Nephron progenitor cell (in vitro differentiated cells): ENCODE results near the gene ANO1.
A peak's percentile ranks its signal among the peaks of the same experiment; 100 is the strongest.

Experiments
- DNase-seq: peaks from one replicate; pipeline ENCODE4 v3.0.0; 2021
- H3K27ac Mint-ChIP-seq: 2 replicates; pipeline ENCODE4 v1.8.0; 2021; ENCODE audit warnings: mild to moderate bottlenecking, moderate library complexity, mixed read lengths
- H3K27me3 Mint-ChIP-seq: 2 replicates; pipeline ENCODE4 v1.8.0; 2021; ENCODE audit warnings: mild to moderate bottlenecking, low read depth, mixed read lengths; ENCODE audit not compliant: poor library complexity
- H3K36me3 Mint-ChIP-seq: 2 replicates; pipeline ENCODE4 v1.8.0; 2021; ENCODE audit warnings: low read depth, mixed read lengths
- H3K4me1 Mint-ChIP-seq: 2 replicates; pipeline ENCODE4 v1.8.0; 2021; ENCODE audit warnings: mixed read lengths
- H3K4me3 Mint-ChIP-seq: 2 replicates; pipeline ENCODE4 v1.8.0; 2021; ENCODE audit warnings: mild to moderate bottlenecking, moderate library complexity, mixed read lengths
- H3K9me3 Mint-ChIP-seq: 2 replicates; pipeline ENCODE4 v1.8.0; 2021; ENCODE audit warnings: mild to moderate bottlenecking, moderate library complexity, mixed read lengths
- CTCF ChIP-seq: fragments of 200-600 bp; sonication (generic); IDR thresholded peaks from 2 replicates; pipeline ENCODE4 v1.5.0; 2021; ENCODE audit warnings: antibody characterized with exemption

Gene ANO1

GRCh38 chr11:70064008-70064725, 13.9 kb upstream of the ANO1 start:
- Mint-ChIP-seq H3K4me3 (no peak overlapping the region), H3K27ac (peak overlapping the region; percentile 84), H3K27me3 (peaks cover 29% of the 10 kb centered on the region), H3K4me1 (peaks cover 38% of the 10 kb centered on the region), H3K36me3 (no peaks in the 10 kb centered on the region), H3K9me3 (no peaks in the 10 kb centered on the region)
- no peak for TF ChIP-seq CTCF
- DNase-seq = peak; percentile 36

GRCh38 chr11:70064726-70065317, 13.3 kb upstream of the ANO1 start:
- Mint-ChIP-seq H3K27ac (no peak overlapping the region), H3K9me3 (no peaks in the 10 kb centered on the region), H3K27me3 (peaks cover 36% of the 10 kb centered on the region), H3K4me1 (peaks cover 38% of the 10 kb centered on the region), H3K4me3 (no peak overlapping the region), H3K36me3 (no peaks in the 10 kb centered on the region)
- no peak for TF ChIP-seq CTCF
- DNase-seq = no peak

GRCh38 chr11:70065318-70066135, 12.6 kb upstream of the ANO1 start:
- H3K36me3 Mint-ChIP-seq = no peaks in the 10 kb centered on the region
- no peak for TF ChIP-seq CTCF
- H3K4me3 Mint-ChIP-seq = no peak overlapping the region
- H3K27me3 Mint-ChIP-seq = peaks cover 42% of the 10 kb centered on the region
- H3K9me3 Mint-ChIP-seq = no peaks in the 10 kb centered on the region
- peaks cover 38% of the 10 kb centered on the region for H3K4me1 Mint-ChIP-seq
- no peak overlapping the region for H3K27ac Mint-ChIP-seq
- no peak for DNase-seq

- no peak for TF ChIP-seq CTCF
- Mint-ChIP-seq H3K4me1 (peaks cover 38% of the 10 kb centered on the region), H3K9me3 (no peaks in the 10 kb centered on the region), H3K4me3 (no peak overlapping the region), H3K27ac (no peak overlapping the region), H3K27me3 (peaks cover 48% of the 10 kb centered on the region), H3K36me3 (no peaks in the 10 kb centered on the region)
- DNase-seq = no peak
These were observed 12.0 kb upstream of the ANO1 start for GRCh38 chr11:70066136-70066520.

GRCh38 chr11:70066628-70067027, 11.5 kb upstream of the ANO1 start:
- H3K36me3 Mint-ChIP-seq = no peaks in the 10 kb centered on the region
- no peak overlapping the region for H3K27ac Mint-ChIP-seq
- H3K4me3 Mint-ChIP-seq = no peak overlapping the region
- no peak for TF ChIP-seq CTCF
- no peak for DNase-seq
- peaks cover 38% of the 10 kb centered on the region for H3K4me1 Mint-ChIP-seq
- peaks cover 53% of the 10 kb centered on the region for H3K27me3 Mint-ChIP-seq
- no peaks in the 10 kb centered on the region for H3K9me3 Mint-ChIP-seq
